ENCODE measurements around the gene GPC1.

Gene GPC1

DNA sequence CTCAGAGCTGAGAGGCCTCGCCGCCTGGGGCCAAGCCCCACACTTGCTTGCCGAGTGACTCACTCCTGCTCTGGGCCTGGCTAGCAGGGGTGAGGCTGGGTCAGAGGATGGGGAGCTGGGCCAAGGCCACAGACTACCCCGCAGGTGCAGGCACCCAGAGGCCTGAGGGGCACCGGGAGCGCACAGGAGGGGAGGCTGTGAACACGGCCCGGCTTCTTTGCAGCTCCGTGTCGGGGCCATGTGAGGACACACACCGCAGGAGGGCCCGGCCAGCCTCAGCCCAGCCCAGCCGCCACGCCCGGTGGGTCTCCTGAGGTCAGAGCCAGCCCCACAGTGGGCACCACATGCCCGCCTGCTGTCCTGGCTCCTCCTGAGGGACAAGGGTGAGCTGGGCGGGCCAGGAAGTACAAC is 8.4 kb downstream of the GPC1 start:
- no peak overlapping the region for H3K4me3 ChIP-seq (ENCODE audit: control insufficient read depth, low read depth, low read length)
- TF ChIP-seq, protein P1, sequence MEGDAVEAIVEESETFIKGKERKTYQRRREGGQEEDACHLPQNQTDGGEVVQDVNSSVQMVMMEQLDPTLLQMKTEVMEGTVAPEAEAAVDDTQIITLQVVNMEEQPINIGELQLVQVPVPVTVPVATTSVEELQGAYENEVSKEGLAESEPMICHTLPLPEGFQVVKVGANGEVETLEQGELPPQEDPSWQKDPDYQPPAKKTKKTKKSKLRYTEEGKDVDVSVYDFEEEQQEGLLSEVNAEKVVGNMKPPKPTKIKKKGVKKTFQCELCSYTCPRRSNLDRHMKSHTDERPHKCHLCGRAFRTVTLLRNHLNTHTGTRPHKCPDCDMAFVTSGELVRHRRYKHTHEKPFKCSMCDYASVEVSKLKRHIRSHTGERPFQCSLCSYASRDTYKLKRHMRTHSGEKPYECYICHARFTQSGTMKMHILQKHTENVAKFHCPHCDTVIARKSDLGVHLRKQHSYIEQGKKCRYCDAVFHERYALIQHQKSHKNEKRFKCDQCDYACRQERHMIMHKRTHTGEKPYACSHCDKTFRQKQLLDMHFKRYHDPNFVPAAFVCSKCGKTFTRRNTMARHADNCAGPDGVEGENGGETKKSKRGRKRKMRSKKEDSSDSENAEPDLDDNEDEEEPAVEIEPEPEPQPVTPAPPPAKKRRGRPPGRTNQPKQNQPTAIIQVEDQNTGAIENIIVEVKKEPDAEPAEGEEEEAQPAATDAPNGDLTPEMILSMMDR (conservative IDR thresholded peaks at IDR 0.05; ENCODE audit: control insufficient read depth, insufficient read depth, low read depth, low read length): no peak
- DNase-seq (ENCODE audit: low read depth): peak; percentile 29

DNA sequence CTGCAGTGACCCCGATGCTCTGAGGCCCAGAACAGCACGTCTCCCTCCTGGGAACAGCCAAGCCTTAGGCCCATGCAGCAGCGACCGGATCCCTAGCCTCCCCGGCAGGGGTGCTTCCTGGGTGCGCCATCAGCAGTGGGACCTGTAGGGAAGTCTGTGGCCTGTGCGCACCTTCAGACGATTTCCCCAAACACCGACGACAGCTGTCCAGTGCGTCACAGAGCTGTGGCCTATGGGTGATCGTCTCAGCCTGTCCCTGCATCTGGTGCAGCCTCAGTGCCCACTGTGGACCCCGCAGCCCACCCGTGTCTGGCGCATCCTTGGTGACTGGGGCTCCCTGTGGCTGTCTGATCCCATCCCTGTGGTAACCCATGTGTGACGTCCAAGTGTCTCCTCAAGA is 9.0 kb downstream of the GPC1 start:
- TF ChIP-seq, protein P1 (conservative IDR thresholded peaks at IDR 0.05; ENCODE audit: control insufficient read depth, insufficient read depth, low read depth, low read length): no peak
- H3K4me3 ChIP-seq (ENCODE audit: control insufficient read depth, low read depth, low read length): no peak overlapping the region
- no peak for DNase-seq (ENCODE audit: low read depth)

DNA sequence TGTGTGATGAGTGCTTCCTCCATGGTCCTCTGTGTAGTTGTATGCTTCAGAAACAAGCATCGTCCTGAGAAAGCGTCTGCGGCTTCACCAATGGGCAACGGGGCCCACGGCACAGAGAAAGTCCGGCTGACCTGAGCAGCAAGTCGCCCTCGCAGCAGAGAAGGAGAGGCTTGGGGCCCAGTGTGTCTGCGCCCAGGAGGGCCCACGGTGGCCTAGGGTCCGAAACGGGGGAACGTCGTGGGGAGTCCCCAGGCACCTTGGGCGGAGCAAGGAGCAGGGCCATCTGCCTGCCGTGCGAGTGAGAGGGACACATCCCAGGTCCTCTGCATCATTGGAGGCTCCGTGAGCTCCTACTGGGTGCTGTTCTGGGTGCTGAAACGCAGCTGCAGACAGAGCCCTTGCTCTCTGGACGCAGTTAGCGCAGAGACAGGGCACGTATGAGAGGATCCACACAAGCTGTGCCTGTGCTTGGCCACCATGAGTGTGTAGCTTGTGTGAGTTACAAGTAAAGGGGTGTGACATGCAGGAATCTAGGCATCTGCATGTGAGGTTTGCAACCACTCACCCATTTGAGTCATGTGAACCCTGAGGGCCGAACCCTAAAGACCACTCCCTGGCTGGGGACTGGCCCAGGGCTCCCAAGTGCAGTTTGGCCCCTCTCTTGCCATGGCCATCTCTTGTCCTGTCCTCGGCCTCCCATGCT is 10.6 kb downstream of the GPC1 start:
- DNase-seq (ENCODE audit: low read depth): no peak
- no peak overlapping the region for H3K4me3 ChIP-seq (ENCODE audit: control insufficient read depth, low read depth, low read length)
- TF ChIP-seq, protein P1 (conservative IDR thresholded peaks at IDR 0.05; ENCODE audit: control insufficient read depth, insufficient read depth, low read depth, low read length): no peak

DNA sequence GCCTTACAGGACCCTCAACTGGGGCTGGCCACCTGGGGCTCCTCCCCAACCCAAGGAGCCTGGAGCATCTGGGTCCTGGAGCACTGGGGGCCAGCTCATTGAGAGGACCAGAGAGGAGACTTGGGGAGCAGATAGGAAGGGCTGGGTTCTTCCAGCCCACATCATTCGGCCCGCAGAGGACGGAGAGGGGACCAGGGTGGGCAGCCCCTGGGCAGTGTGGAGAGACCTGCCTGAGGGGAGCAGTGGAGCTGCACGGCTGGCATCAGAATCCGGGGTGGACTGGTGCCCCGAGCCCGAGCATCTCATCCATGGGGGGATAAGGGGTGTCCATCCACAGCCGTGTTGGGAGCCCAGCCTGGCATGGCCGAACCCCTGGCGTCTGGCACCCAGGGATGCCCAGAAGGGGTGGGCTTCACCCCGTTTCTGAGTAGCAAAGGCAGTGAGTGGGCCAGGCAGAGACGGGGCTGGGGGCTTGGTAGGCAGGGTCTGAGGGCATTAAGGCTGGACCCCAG is 11.3 kb downstream of the GPC1 start:
- H3K4me3 ChIP-seq (ENCODE audit: control insufficient read depth, low read depth, low read length): no peak overlapping the region
- no peak for DNase-seq (ENCODE audit: low read depth)
- TF ChIP-seq, protein P1 (conservative IDR thresholded peaks at IDR 0.05; ENCODE audit: control insufficient read depth, insufficient read depth, low read depth, low read length): no peak

DNA sequence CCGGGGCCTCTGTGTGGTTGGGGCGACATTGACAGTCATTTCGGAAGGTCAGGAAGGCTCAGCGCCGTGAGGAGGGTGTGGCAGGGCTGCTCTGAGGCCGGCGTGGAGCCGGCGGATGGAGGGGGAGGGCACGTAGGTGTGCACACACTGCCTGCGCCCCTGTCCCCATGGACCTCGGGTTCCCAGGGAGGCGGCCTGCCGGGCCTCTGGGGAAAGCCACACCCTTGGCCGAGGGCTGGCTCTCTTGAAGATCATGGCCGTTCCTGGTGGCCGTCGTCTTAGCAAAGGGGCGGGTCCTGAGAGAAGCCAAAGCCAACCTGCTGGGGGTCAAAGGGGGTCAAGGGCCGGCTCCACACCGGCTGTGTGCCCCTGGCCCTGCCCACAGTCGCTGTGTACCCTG is 11.9 kb downstream of the GPC1 start:
- no peak for DNase-seq (ENCODE audit: low read depth)
- H3K4me3 ChIP-seq (ENCODE audit: control insufficient read depth, low read depth, low read length): no peak overlapping the region
- TF ChIP-seq, protein P1 (conservative IDR thresholded peaks at IDR 0.05; ENCODE audit: control insufficient read depth, insufficient read depth, low read depth, low read length): no peak

DNA sequence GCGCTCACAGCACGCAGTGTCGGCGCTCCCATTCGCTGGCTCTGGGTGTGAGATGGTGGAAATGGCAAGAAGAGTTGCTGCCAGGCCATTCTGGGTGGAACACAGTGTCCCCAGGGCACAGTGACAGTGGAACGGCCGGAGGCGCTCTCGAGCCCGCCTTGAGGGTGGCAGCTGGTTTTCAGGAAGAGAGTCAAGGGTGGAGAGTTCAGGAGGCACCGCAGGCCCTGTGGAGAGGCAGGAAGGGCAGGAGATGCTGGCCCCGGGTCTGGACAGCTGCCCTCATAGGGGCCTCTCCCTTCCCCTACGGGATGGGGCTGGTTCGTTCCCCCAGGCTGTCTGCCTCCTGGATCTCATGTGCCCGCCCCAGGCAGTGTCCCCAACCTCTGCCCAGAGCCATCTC is 12.5 kb downstream of the GPC1 start:
- H3K4me3 ChIP-seq (ENCODE audit: control insufficient read depth, low read depth, low read length): no peak overlapping the region
- no peak for DNase-seq (ENCODE audit: low read depth)
- TF ChIP-seq, protein P1 (conservative IDR thresholded peaks at IDR 0.05; ENCODE audit: control insufficient read depth, insufficient read depth, low read depth, low read length): no peak
